Measurements from ENCODE around the gene TMEM33.

DNA sequence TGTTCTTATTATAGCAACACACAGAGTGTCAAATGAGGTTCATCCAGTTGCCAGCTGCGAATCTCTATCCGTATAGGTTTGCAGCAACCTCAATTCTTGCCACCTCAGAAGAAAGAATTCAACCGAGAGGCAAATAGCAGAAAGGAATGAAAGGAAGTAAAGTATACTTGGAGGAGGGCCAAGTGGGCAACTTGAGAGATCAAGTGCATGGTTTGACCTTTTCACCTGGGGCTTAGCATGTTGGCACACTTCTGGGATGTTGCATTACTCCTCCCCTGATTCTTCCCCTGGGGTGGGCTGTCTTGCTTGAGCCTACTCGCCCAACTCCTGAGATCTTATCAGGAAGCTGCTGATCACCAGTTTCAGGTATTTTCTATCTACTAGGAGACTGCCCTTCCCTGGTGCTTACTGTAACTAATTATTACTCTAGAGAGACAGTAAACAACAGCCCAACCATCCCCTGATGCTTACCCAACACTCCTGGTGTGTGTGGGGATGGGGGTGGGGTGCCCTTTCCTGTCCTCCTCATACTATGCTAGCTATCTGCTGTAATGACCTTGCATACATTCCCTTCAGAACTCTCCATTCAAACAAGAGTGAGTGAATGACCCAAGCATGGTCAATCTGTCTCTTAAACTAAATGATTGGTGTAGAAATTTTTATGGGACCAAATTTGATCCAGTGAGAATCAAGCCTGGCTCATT, 7.3 kb upstream of the TMEM33 start:
- TF ChIP-seq, protein P1, sequence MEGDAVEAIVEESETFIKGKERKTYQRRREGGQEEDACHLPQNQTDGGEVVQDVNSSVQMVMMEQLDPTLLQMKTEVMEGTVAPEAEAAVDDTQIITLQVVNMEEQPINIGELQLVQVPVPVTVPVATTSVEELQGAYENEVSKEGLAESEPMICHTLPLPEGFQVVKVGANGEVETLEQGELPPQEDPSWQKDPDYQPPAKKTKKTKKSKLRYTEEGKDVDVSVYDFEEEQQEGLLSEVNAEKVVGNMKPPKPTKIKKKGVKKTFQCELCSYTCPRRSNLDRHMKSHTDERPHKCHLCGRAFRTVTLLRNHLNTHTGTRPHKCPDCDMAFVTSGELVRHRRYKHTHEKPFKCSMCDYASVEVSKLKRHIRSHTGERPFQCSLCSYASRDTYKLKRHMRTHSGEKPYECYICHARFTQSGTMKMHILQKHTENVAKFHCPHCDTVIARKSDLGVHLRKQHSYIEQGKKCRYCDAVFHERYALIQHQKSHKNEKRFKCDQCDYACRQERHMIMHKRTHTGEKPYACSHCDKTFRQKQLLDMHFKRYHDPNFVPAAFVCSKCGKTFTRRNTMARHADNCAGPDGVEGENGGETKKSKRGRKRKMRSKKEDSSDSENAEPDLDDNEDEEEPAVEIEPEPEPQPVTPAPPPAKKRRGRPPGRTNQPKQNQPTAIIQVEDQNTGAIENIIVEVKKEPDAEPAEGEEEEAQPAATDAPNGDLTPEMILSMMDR (IDR thresholded peaks at IDR 0.05; ENCODE audit: low read depth, low read length), result no peak
- TF ChIP-seq EZH2phosphoT487 (IDR thresholded peaks at IDR 0.05; ENCODE audit: low read depth), result no peak

Measured in OCI-LY3 (cell line).